B cell (primary cell): ENCODE results near the gene ADGRV1.

ENCODE experiments used
- CTCF ChIP-seq: fragments of 200-600 bp; IDR thresholded peaks from one replicate; pipeline ENCODE4 v1.8.0; 2022; ENCODE audit warnings: antibody characterized with exemption, mild to moderate bottlenecking
- EZH2 ChIP-seq: IDR thresholded peaks from 2 replicates; pipeline ENCODE4 v1.6.1; 2012; ENCODE audit warnings: borderline replicate concordance, low read depth, mild to moderate bottlenecking, moderate library complexity, low read length; ENCODE audit not compliant: insufficient read depth, poor library complexity, severe bottlenecking

- TF ChIP-seq CTCF (no peak), EZH2 (no peak)
These were observed 10.5 kb downstream of the ADGRV1 start for GRCh38 chr5:90569084-90569483.
